Skeletal muscle tissue (tissue), 4 donors: ENCODE data around the gene RPS24. TPM values are rescaled to one million over a fixed set of nuclear protein-coding genes. Genes with fewer than 3 reads are reported as not detected.
A peak's percentile ranks its signal among the peaks of the same experiment; 100 is the strongest.

Experiments used
- H3K27ac ChIP-seq: one replicate; pipeline ENCODE4 v1.7.0; 2013; ENCODE audit warnings: mild to moderate bottlenecking, low read depth, low read length, inconsistent platforms
- H3K27me3 ChIP-seq, 3 donors: one replicate each; pipeline ENCODE4 v1.7.0; 2013; ENCODE audit warnings: low read length in 3 of 3; ENCODE audit not compliant: control insufficient read depth in 3 of 3, insufficient read depth in 3 of 3
- H3K36me3 ChIP-seq, 3 donors: one replicate each; pipeline ENCODE4 v1.7.0; 2013; ENCODE audit warnings: low read length in 3 of 3; ENCODE audit not compliant: control insufficient read depth in 3 of 3, insufficient read depth in 3 of 3
- H3K4me1 ChIP-seq, 3 donors: one replicate each; pipeline ENCODE4 v1.7.0; 2013; ENCODE audit warnings: low read length in 3 of 3, mild to moderate bottlenecking in 3 of 3; ENCODE audit not compliant: control insufficient read depth in 3 of 3, insufficient read depth in 3 of 3
- H3K4me3 ChIP-seq, 3 donors: one replicate each; pipeline ENCODE4 v1.7.0; 2013; ENCODE audit warnings: low read length in 3 of 3
- H3K9ac ChIP-seq, 3 donors: one replicate each; pipeline ENCODE4 v1.7.0; 2013; ENCODE audit warnings: low read length in 3 of 3, mild to moderate bottlenecking in 3 of 3, moderate library complexity in 2 of 3, low read depth in 1 of 3
- H3K9me3 ChIP-seq, 3 donors: one replicate each; pipeline ENCODE4 v1.7.0; 2013; ENCODE audit warnings: low read length in 3 of 3; ENCODE audit not compliant: control insufficient read depth in 3 of 3
- total RNA-seq: library from RNA; depleted of rRNA; stranded (reverse); fragments of >200 nt; gene quantifications from one replicate; pipeline ENCODE4 v1.2.3, GENCODE V29; 2014
- donor health status: Osteomylitis.

Gene RPS24
- total RNA-seq, 1 donor from 2014 or later, result 2,668 TPM

DNA sequence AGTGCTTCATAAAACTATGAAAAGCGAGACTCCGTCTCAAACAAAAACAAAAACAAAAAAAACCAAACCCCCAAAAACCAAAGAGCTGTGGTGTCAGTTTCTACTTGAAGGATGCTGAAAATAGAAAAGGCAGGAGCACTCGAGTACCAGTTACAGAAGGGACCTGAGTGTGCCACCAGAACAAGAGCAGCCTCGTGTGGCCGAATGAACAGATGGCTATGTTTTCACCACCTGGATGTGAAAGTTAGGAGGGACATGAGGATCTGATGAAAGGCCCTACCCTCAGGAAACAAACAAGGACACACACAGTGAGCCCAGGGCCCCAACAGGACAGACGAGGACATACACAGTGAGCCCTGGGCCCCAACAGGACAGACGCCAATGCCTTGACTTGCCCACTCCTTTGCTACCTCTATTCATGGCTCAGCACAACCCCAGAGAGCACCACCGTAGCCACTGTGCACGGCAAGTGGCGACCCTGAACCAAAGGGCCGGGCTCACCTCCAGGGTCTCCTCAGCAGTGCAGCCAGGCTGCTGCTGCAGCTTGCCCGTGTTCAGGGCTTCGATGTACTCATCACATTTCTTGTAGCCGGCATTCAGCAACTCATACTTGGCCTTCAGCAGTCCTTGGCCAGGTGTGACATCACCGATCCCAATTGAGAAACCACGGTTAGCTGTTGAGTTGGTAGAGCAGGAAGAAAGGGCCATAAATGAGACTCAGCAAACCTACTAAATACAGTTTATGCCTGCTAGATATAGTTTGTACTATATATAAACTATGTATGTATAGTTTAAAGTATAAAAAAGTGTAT lies 29.2 kb upstream of the RPS24 start:
- Histone ChIP-seq H3K4me1 (peaks cover 8 to 35% (median 19%) of the 10 kb centered on the region in 3 donors), H3K9me3 (no peaks in the 10 kb centered on the region), H3K9ac (peak overlapping the region in 1 of 3 donors; percentile 58), H3K27me3 (no peaks in the 10 kb centered on the region), H3K4me3 (peak overlapping the region in 1 of 3 donors; percentile 13), H3K36me3 (peaks cover 36 to 79% (median 72%) of the 10 kb centered on the region in 3 donors), H3K27ac (no peak overlapping the region)

DNA sequence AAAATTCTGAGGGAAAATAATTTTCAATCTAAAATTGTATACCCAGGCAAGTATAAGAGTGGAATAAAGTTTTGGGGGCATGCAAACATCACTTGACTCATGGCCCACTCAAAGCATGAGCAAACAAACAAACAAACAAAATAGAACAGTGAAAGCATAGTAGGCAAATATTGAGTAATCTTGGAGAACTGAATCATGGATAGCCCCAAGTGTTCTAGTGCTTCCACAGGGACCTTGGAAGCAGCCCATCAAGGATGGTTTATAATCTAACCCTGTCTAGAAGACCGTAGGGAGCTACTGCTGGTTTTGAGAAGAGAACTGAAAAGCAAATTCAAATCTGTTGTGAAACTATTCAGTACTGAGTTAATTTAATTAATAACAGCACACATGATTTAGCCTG lies 26.5 kb upstream of the RPS24 start:
- peaks cover 0 to 15% (median 7%) of the 10 kb centered on the region in 3 donors for H3K4me1 ChIP-seq
- H3K27ac ChIP-seq, result no peak overlapping the region
- no peaks in the 10 kb centered on the region for H3K27me3 ChIP-seq
- H3K9me3 ChIP-seq, result no peaks in the 10 kb centered on the region
- H3K9ac ChIP-seq, result no peak overlapping the region
- no peak overlapping the region for H3K4me3 ChIP-seq
- peaks cover 43 to 80% (median 77%) of the 10 kb centered on the region in 3 donors for H3K36me3 ChIP-seq

DNA sequence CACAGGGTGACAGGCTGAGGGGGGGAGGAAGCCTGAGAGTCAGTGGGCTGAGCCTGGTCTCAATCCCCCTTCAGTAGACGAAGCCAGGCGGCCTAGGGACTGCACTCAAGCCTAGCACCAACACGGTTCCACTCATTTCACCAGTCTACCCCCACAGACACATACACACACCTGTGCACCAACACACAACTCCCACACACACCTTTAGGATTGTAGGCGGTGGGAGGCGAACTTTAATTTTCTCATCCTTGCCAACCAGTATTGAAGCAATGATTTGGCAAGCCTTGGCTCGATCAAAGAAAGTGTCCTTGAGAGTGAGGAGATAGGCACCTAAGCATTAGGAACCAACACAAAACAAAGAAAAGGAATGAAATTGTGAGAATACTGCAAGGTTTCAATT lies 24.0 kb upstream of the RPS24 start:
- peaks cover 54 to 79% (median 74%) of the 10 kb centered on the region in 3 donors for H3K36me3 ChIP-seq
- no peaks in the 10 kb centered on the region for H3K27me3 ChIP-seq
- H3K9ac ChIP-seq, result no peak overlapping the region
- no peaks in the 10 kb centered on the region for H3K9me3 ChIP-seq
- H3K4me1 ChIP-seq, result peaks cover 0 to 1% (median under 1%) of the 10 kb centered on the region in 3 donors
- H3K27ac ChIP-seq, result no peak overlapping the region
- H3K4me3 ChIP-seq, result no peak overlapping the region

DNA sequence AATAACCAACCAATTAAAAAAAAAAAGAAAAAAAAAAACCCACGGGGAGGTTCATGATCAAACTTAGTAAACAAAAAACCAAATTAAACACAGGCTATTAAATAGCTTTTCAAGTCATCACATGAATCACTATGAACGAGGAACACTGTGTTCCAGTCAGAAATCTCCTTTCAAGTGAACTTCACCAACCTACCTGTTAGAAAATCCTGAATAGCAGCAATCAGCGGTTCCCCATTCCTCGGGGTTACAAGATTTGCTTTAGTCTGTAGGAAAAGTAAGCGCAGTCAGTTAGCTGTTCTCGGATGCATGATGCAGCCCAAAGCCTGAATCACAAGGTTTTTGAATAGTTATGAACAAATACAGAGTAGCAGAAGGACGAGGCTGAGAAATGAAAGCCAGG lies 23.4 kb upstream of the RPS24 start:
- Histone ChIP-seq H3K27me3 (no peaks in the 10 kb centered on the region), H3K9me3 (no peaks in the 10 kb centered on the region), H3K4me1 (no peaks in the 10 kb centered on the region), H3K36me3 (peaks cover 49 to 77% (median 72%) of the 10 kb centered on the region in 3 donors), H3K9ac (no peak overlapping the region), H3K4me3 (no peak overlapping the region), H3K27ac (no peak overlapping the region)

DNA sequence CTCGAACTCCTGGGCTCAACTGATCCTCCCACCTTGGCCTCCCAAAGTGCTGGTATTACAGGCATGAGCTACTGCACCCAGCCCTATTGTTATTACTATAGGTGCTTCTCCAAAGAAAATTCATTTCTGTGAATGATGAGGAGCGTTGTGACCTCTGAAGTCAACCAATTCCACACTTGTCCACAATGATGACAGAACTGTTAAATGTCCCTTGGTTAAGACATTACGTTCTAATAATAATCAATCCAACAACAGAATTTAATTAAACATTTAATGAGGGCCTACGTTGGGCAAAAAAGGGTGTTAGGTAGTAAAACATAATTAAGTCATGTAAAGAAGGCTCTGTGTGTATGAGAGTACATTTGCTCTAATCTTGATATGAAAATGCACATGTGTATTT lies 22.6 kb upstream of the RPS24 start:
- Histone ChIP-seq H3K9ac (no peak overlapping the region), H3K27ac (no peak overlapping the region), H3K27me3 (no peaks in the 10 kb centered on the region), H3K36me3 (peaks cover 44 to 75% (median 70%) of the 10 kb centered on the region in 3 donors), H3K4me1 (no peaks in the 10 kb centered on the region), H3K9me3 (no peaks in the 10 kb centered on the region), H3K4me3 (no peak overlapping the region)

DNA sequence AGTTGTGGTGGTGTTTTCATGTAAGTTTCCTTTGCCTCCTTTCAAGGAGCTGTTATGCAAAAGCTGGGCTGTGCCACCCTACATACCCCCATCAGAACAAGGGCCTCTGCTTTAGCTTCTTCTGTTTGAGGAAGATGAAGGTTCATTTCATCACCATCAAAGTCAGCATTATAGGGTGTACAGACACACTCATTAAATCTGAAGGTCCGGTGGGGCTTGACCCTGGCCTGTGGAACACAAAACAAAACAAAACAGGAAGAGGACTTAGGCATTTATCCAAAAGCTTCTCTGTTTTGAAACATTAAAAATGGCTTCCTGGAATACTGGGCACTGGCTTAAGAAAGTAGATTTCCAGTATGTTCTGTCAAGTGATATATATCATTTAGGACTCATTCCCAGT lies 20.1 kb upstream of the RPS24 start:
- H3K4me1 ChIP-seq, result no peaks in the 10 kb centered on the region
- no peaks in the 10 kb centered on the region for H3K27me3 ChIP-seq
- H3K9me3 ChIP-seq, result no peaks in the 10 kb centered on the region
- H3K27ac ChIP-seq, result no peak overlapping the region
- H3K9ac ChIP-seq, result no peak overlapping the region
- peaks cover 45 to 76% (median 74%) of the 10 kb centered on the region in 3 donors for H3K36me3 ChIP-seq
- no peak overlapping the region for H3K4me3 ChIP-seq

DNA sequence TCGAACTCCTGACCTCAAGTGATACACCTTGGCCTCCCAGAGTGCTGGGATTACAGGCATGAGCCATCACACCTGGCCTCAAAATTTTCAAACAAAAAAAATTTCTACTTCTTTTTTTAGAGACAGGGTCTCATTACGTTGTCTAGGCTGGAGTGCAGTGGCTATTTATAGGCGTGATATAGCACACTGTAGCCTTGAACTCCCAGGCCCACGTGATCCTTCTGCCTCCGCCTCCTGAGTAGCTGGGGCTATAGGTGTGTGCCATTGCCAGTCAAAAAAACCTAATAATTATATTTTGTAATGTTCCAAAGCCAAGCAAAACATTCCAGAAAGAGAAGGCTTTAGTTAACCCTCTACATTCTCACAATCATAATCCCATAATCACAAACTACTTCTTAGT lies 18.1 kb upstream of the RPS24 start:
- no peaks in the 10 kb centered on the region for H3K4me1 ChIP-seq
- H3K9me3 ChIP-seq, result no peaks in the 10 kb centered on the region
- peaks cover 40 to 73% (median 71%) of the 10 kb centered on the region in 3 donors for H3K36me3 ChIP-seq
- no peaks in the 10 kb centered on the region for H3K27me3 ChIP-seq
- H3K9ac ChIP-seq, result no peak overlapping the region
- peak overlapping the region; percentile 57 for H3K27ac ChIP-seq
- no peak overlapping the region for H3K4me3 ChIP-seq

DNA sequence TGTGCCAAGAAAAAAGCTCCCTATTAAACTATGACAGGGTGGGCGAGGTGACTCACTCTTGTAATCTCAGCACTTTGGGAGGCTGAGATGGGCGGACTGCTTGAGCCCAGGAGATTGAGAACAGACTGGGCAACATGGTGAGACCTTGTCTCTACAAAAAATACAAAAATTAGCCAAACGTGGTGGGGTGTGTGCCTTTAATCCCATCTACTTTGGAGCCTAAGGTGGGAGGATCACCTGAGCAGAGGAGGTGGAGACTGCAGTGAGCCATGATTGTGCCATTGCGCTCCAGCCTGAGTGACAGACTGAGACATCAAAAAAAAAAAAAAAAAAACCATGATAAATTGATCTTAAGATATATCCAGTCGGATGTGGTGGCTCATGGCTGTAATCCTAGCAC lies 15.8 kb upstream of the RPS24 start:
- peaks cover 45 to 74% (median 70%) of the 10 kb centered on the region in 3 donors for H3K36me3 ChIP-seq
- H3K4me1 ChIP-seq, result no peaks in the 10 kb centered on the region
- no peaks in the 10 kb centered on the region for H3K9me3 ChIP-seq
- H3K27ac ChIP-seq, result no peak overlapping the region
- H3K27me3 ChIP-seq, result no peaks in the 10 kb centered on the region
- no peak overlapping the region for H3K4me3 ChIP-seq
- H3K9ac ChIP-seq, result no peak overlapping the region

DNA sequence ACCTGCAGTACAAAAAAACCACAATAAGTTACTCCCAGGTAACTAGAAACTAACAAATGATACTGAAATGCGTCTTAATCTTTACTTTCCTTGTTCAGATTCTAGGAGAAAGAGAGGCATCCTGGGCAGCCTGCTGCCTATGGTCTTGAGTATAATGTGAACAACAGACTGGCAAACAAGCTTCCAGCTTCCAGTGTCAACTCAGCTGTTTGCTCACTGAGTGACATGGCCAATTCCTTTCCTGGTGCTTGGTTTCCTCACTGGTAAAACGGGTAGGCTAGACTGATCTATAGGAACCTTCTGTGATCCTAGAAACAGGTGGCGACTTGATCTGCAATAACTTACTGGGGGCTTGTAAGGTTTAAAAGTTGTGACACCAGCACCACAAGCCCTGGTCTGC lies 14.4 kb upstream of the RPS24 start:
- H3K27ac ChIP-seq, result no peak overlapping the region
- H3K9me3 ChIP-seq, result no peaks in the 10 kb centered on the region
- H3K4me1 ChIP-seq, result no peaks in the 10 kb centered on the region
- H3K9ac ChIP-seq, result no peak overlapping the region
- H3K36me3 ChIP-seq, result peaks cover 43 to 73% (median 67%) of the 10 kb centered on the region in 3 donors
- no peaks in the 10 kb centered on the region for H3K27me3 ChIP-seq
- no peak overlapping the region for H3K4me3 ChIP-seq

DNA sequence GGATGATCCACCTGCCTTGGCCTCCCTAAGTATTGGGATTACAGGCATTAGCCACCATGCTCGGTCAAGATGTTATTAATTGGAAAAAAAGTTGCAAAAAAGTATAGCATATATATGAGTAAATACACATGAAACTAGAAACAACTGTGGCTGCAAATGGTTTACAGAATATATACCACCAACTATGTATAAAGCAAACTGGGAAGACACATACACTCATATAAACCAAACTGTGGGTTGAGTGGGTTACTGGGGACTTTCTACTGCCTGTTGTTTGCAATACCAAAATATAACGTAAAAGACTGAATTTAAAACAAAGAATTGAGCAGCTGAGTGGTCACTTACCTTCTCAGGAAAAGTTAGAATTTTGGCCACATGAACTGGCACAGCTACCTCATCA lies 12.5 kb upstream of the RPS24 start:
- Histone ChIP-seq H3K27ac (no peak overlapping the region), H3K9me3 (no peaks in the 10 kb centered on the region), H3K36me3 (peaks cover 59 to 83% (median 74%) of the 10 kb centered on the region in 3 donors), H3K4me1 (no peaks in the 10 kb centered on the region), H3K4me3 (no peak overlapping the region), H3K9ac (no peak overlapping the region), H3K27me3 (no peaks in the 10 kb centered on the region)
